Progenitor cell of endocrine pancreas (in vitro differentiated cells): ENCODE results near the gene MBNL2. TPM values are rescaled to one million over a fixed set of nuclear protein-coding genes. Genes with fewer than 3 reads are reported as not detected.

Experiments used
- DNase-seq: peaks from one replicate; pipeline ENCODE4 v3.0.0; 2021; ENCODE audit warnings: low spot score; ENCODE audit not compliant: unreplicated experiment
- H3K27ac Mint-ChIP-seq: 2 replicates; pipeline ENCODE4 v1.8.0; 2021; ENCODE audit warnings: mild to moderate bottlenecking, moderate library complexity, mixed read lengths
- H3K27me3 Mint-ChIP-seq: 2 replicates; pipeline ENCODE4 v1.8.0; 2021; ENCODE audit warnings: mixed read lengths
- H3K36me3 Mint-ChIP-seq: 2 replicates; pipeline ENCODE4 v1.8.0; 2022; ENCODE audit warnings: mixed read lengths; ENCODE audit not compliant: insufficient read depth
- H3K4me1 Mint-ChIP-seq: 2 replicates; pipeline ENCODE4 v1.8.0; 2021; ENCODE audit warnings: low read depth, mixed read lengths
- H3K4me3 Mint-ChIP-seq: 2 replicates; pipeline ENCODE4 v1.8.0; 2021; ENCODE audit warnings: low read depth, mild to moderate bottlenecking, moderate library complexity, mixed read lengths
- H3K9me3 Mint-ChIP-seq: 2 replicates; pipeline ENCODE4 v1.8.0; 2021; ENCODE audit warnings: low read depth, mixed read lengths
- CTCF ChIP-seq: fragments of 200-600 bp; sonication (generic); IDR thresholded peaks from one replicate; pipeline ENCODE4 v1.5.0; 2021; ENCODE audit warnings: antibody characterized with exemption, mild to moderate bottlenecking; ENCODE audit not compliant: unreplicated experiment
- total RNA-seq: library from RNA; stranded (reverse); gene quantifications from 2 replicates; pipeline ENCODE4 v1.2.1, GENCODE V29; 2021

Gene MBNL2
- total RNA-seq, 1 donor from 2014 or later: 51.3 TPM

- H3K27me3 Mint-ChIP-seq: no peaks in the 10 kb centered on the region
- peaks cover 6% of the 10 kb centered on the region for H3K9me3 Mint-ChIP-seq
- peaks cover 32% of the 10 kb centered on the region for H3K4me1 Mint-ChIP-seq
- no peak for DNase-seq
- no peak for TF ChIP-seq CTCF
- H3K27ac Mint-ChIP-seq: no peak overlapping the region
- no peak overlapping the region for H3K4me3 Mint-ChIP-seq
- H3K36me3 Mint-ChIP-seq: peaks cover 22% of the 10 kb centered on the region
Measured at GRCh38 chr13:97342936-97343335, 120.8 kb downstream of the MBNL2 start.

- peak; percentile 71 for TF ChIP-seq CTCF
- no peak for DNase-seq
- no peak overlapping the region for H3K27ac Mint-ChIP-seq
- no peaks in the 10 kb centered on the region for H3K27me3 Mint-ChIP-seq
- H3K36me3 Mint-ChIP-seq: peaks cover 31% of the 10 kb centered on the region
- H3K9me3 Mint-ChIP-seq: peaks cover 6% of the 10 kb centered on the region
- no peak overlapping the region for H3K4me3 Mint-ChIP-seq
- H3K4me1 Mint-ChIP-seq: peaks cover 33% of the 10 kb centered on the region
Measured at GRCh38 chr13:97344265-97345175, 122.4 kb downstream of the MBNL2 start.

- H3K4me3 Mint-ChIP-seq: no peak overlapping the region
- H3K4me1 Mint-ChIP-seq: peaks cover 22% of the 10 kb centered on the region
- TF ChIP-seq CTCF: no peak
- peaks cover 13% of the 10 kb centered on the region for H3K9me3 Mint-ChIP-seq
- H3K27me3 Mint-ChIP-seq: no peaks in the 10 kb centered on the region
- H3K27ac Mint-ChIP-seq: no peak overlapping the region
- H3K36me3 Mint-ChIP-seq: peaks cover 47% of the 10 kb centered on the region
- no peak for DNase-seq
Measured at GRCh38 chr13:97346097-97346496, 124.0 kb downstream of the MBNL2 start.

GRCh38 chr13:97346561-97347254 is 124.6 kb downstream of the MBNL2 start:
- peaks cover 17% of the 10 kb centered on the region for H3K9me3 Mint-ChIP-seq
- no peak overlapping the region for H3K27ac Mint-ChIP-seq
- peaks cover 16% of the 10 kb centered on the region for H3K4me1 Mint-ChIP-seq
- no peak for DNase-seq
- no peak for TF ChIP-seq CTCF
- H3K4me3 Mint-ChIP-seq: no peak overlapping the region
- no peaks in the 10 kb centered on the region for H3K27me3 Mint-ChIP-seq
- H3K36me3 Mint-ChIP-seq: peaks cover 52% of the 10 kb centered on the region

GRCh38 chr13:97347255-97347932 is 125.3 kb downstream of the MBNL2 start:
- TF ChIP-seq CTCF: no peak
- H3K27me3 Mint-ChIP-seq: no peaks in the 10 kb centered on the region
- peaks cover 56% of the 10 kb centered on the region for H3K36me3 Mint-ChIP-seq
- no peak for DNase-seq
- no peak overlapping the region for H3K4me3 Mint-ChIP-seq
- H3K4me1 Mint-ChIP-seq: peaks cover 12% of the 10 kb centered on the region
- H3K27ac Mint-ChIP-seq: no peak overlapping the region
- H3K9me3 Mint-ChIP-seq: peaks cover 17% of the 10 kb centered on the region
